AG20443 (cell line): ENCODE measurements around the gene TXNDC2.
A peak's percentile ranks its signal among the peaks of the same experiment; 100 is the strongest.

Experiments
- DNase-seq: peaks from one replicate; pipeline ENCODE4 v3.0.0; 2012; ENCODE audit warnings: low spot score, mixed read lengths

The TXNDC2 gene

DNA sequence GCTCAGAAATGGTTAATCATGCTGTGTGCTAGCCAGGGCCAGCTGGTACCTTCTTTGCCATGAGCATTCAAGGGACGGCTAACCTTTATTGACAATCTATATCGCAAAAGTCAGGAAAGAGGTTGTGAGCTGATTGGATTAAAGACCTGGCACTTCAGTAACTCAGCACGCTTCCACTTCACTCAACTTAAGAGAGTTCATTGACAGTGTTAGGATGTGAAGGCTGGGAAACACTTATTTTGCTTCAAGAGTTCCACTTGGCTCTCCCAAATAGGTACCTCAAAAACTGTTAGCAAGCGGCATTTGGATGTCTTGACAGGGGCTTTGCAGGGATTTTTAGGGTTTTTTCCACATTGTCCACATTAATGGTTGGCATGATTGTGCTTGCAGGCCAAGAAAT is 25.1 kb upstream of the TXNDC2 start:
- DNase-seq = no peak

GRCh38 chr18:9861157-9861556 is 24.6 kb upstream of the TXNDC2 start:
- no peak for DNase-seq

DNA sequence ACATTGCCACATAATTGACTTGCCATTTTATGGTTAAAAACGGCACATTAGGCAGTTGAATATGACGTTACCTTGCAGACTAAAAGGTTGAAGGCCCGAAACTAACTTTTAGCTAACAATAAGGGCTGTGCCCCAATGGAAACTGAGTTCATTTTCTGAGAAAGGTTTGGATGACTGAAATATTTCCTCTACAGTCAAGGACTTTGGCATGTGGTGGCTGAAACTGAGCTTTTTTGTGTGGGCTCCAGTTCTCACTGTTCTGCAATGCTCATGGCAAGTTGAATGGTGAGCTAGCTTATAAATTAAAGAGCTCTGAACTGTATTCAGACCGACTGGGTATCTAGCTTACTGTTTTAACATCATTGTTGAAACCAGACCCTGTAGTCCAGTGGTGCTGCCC is 23.8 kb upstream of the TXNDC2 start:
- DNase-seq = no peak

DNA sequence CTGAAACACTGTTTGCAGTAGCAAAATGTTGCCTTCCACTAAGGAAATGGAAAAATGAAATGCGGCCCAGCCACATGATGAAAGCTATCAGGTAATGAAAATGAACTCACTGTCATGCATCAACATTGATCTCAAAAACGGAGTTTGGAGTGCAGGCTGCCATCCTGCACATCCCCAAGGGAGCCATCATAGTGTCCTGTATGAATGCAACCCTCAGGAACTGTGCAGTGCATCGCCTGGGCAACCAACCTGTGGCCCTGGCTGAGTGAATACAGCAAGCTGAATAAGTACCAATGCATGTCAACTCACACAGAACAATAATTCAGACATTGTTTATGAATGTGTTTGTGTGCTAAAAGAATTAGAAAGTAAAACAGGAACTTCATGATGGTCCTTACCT is 23.1 kb upstream of the TXNDC2 start:
- DNase-seq = no peak

DNA sequence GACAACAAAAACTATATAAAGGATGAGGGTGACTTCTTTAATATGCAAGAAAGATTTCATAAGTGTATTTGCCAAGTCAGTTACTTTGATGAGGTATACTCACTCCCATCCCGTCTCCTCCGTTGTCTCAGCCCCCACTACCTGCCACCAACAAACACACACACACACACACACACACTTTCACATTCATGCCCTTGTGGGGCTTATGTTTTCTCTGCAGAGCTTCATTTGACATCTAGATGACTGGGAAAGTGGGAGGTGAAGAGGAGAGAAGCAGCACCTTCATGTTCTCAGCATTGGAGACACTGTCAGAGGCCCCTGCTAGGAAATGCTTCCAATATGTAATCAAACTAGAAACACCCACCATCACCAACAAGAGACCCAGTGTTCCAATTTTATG is 22.5 kb upstream of the TXNDC2 start:
- no peak for DNase-seq

- DNase-seq = no peak
Observed at GRCh38 chr18:9865764-9866490, 19.8 kb upstream of the TXNDC2 start.

GRCh38 chr18:9866627-9867026 is 19.1 kb upstream of the TXNDC2 start:
- DNase-seq = no peak

DNA sequence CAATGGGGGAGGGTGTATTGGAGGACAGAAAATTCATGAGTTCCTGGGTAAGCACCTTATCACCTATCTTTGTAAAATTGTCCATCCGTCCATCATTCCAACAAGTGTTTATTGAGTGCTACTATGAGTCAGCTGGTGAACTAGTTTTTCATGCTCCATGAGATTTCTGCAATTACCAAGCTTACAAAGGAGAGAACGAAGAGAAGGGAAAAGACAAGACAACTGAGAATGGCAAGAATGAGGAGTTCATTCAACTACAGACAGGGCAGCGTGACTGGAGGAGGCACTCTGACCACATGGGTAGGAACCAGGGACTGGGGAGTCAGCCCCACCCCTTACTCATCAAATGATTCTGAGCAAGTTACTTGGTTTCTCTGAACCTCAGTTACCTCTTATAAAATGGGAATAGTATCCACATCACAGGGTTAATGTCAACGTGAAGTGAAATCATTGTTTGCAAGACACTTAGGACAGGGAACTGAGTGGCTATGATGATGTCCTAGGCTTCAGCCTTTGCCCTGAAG is 18.6 kb upstream of the TXNDC2 start:
- no peak for DNase-seq

- DNase-seq = no peak
Observed at GRCh38 chr18:9868857-9869714, 16.7 kb upstream of the TXNDC2 start.

DNA sequence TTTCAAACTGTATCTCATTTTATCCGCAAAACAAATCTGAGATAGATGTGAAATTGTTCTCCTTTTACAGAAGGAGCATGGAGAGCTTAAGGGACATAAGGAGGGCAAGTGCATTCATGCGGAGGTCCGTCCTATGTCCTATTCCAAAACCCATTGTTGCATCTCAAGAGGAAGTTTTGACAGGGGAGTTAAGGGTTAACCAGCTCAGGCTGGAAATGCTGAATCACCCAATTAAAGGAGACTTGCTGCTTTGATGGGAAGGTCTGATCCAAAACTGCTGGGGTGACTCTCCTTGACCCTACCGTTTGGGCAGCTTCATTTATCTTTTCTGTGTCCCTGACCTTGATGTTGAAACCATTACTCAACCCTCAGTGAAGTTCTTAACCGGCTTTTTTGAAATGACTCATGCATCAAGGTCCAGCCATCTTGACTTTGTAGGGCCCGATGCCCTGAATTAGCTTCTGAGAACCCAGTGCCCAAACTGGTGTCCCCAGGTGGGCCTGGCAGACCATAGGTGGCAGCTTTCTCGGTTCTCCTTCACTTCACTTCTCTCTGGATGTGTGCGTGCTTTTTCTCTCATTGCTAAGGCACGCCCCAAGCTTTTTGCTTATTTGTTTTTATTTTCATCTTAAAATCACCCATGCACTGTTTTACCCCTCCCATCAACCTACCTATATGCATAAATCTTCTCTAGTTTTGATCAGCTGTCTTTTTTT is 15.9 kb upstream of the TXNDC2 start:
- peak; percentile 70 for DNase-seq

DNA sequence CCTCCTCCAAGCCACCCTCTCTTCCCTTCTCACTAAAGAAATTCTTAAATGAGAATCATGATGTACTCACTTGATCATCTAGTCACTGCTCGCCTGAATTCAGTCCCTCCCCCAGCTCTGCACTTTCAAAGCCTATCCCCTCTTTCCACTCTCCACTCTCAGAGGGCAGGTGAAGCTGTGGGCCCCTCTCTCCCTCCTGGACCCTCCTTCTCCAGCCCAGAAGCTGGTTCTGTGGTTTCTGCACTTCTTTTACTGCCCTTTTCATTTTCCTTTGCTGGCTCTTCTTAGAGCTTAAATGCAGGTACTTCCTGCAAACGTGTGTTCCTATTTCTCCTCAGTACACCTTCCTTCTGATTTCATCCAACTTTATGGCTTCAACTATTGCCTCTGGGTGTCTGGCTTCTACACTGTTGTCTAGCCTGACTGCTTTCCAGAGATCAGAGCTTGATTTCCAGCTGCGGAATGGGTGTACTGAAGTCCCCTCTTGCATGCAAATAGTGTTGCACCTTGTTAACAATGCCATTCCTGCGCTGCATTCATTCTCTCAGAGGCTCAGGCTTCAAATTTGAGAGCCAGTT is 15.3 kb upstream of the TXNDC2 start:
- no peak for DNase-seq

- no peak for DNase-seq
Observed at GRCh38 chr18:9871244-9871746, 14.5 kb upstream of the TXNDC2 start.

- no peak for DNase-seq
Observed at GRCh38 chr18:9872823-9873222, 12.9 kb upstream of the TXNDC2 start.

GRCh38 chr18:9874728-9875127 is 11.0 kb upstream of the TXNDC2 start:
- DNase-seq = no peak

- DNase-seq = no peak
Observed at GRCh38 chr18:9876212-9876866, 9.4 kb upstream of the TXNDC2 start.

GRCh38 chr18:9876867-9877654 is 8.7 kb upstream of the TXNDC2 start:
- DNase-seq = peak; percentile 70

DNA sequence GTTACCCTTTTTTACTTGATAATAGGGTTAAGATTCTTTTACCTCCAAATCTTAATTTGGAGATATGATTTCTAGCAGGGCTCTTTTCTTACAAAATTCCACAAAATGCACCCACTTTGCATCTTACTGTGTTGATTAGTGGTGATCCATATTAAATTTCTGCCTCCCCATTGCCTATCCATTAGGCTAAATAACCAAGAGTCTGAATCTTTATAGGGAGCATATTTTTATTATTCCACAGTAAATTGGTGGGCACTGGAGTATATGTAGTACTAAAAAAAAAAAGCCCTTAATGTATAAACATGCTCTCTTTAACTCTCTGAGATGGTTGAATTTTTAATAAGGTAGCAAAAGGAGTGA is 8.1 kb upstream of the TXNDC2 start:
- no peak for DNase-seq

DNA sequence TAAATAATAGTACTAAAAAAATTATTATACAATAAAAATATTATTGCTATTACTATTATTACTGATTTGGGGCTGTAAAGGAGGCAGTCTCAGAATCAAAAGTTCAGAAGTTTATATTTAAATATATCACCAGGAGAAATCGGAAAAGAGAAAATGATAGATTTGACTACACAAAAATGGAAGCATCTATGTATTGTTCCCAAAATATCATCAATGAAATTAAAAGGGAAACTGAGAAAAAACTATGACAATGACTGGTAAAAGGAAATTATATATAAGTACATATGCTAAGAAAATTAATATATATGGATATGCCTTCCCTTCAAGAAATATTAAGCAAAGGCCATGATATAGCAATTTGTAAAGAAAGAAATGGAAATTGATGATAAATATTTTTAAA is 7.7 kb upstream of the TXNDC2 start:
- no peak for DNase-seq

DNA sequence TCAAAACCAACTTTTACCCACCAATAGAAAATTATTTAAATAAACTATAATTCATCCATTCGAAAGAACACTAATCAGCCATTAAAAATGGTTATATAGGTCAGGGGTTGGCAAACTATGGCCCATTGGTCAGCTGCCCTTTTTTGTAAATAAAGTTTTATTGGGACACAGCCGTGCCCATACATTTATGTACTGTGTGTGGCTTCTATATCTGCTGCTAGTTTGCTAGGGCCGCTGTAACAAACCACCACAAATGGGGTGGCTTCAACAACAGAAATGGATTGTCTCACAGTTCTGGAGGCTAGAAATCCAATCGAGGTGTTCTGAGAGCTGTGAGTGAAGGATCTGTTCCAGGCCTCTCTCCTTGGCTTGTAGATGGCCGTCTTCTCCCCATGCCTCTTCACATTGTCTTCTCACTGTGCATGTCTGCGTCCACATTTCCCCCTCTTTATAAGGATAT is 7.0 kb upstream of the TXNDC2 start:
- DNase-seq = no peak

- DNase-seq = no peak
Observed at GRCh38 chr18:9884090-9884489, 1.7 kb upstream of the TXNDC2 start.
